DMS53 (cell line): ENCODE data around the gene RSL24D1.
"Not testable (repeated sequence)": the region's sequence is repeated elsewhere in the genome, so short reads cannot be mapped to it uniquely, and the experiment has no call there.

ENCODE experiments used
- DNase-seq: peaks from one replicate; lab custom pipeline; 2025; lab: John Stamatoyannopoulos, UW

RSL24D1 gene

GRCh38 chr15:55204464-55204863, 7.7 kb upstream of the RSL24D1 start:
- peak; percentile 35 for DNase-seq

- no peak for DNase-seq
Observed at GRCh38 chr15:55202206-55202605, 5.5 kb upstream of the RSL24D1 start.

GRCh38 chr15:55198706-55199105, 2.0 kb upstream of the RSL24D1 start:
- DNase-seq: no peak

DNA sequence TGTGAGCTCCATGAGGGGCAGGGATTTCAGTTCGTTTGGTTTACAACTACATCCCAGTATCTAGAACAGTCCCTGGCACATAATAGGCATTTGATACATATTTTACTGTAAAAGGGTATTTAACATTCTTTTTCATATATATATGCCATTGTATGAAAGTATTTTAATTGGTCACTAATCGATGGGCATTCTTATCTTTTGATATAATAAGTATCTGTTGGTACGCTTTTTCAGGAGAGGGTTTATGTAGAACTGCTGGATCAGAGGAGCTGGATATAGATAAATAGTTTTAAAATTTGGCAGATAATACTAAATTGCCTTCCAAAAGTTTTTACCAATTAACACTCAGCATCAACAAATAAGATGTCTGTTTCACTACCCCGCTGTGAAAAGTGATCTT, 978 bp upstream of the RSL24D1 start:
- no peak for DNase-seq

DNA sequence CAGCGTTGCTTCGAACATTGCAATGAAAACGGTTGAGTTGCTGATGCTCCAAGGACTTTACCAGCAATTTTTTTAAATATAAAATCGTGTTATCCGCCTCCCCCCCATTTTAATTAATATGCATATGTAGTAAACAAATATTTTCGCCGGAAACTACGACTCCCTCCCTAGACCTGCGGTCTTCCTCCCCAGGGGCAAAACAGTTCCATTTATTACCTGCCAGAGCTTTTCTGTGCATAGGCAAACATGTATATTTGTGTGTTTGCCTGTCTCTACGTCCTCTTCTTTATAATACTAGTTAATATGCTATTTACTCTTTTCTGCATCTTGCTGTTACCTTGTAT, 593 bp upstream of the RSL24D1 start:
- no peak for DNase-seq

GRCh38 chr15:55195996-55196395, 745 bp downstream of the RSL24D1 start:
- no peak for DNase-seq

DNA sequence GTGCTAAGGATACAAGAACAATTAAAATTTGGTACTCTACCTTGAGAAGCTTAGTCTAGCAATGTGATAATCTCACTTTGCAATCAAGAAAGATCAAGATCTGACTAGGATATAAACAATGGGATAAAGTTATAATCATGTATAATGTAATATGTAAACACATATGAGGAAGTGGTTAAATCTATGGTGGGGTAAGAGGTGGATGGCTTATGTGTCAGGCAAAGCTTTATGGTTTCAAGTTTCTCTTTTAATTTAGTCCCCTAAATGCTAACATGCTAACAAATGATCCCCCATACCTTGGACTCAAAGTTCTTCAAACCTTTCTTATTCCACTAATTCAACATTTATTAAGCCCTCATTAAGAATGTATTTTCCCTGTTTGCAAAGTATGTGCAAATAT, 2.5 kb downstream of the RSL24D1 start:
- DNase-seq: no peak

- DNase-seq: no peak
Observed at GRCh38 chr15:55186331-55186730, 10.4 kb downstream of the RSL24D1 start.

- peak; percentile 29 for DNase-seq
Observed at GRCh38 chr15:55183679-55184078, 13.1 kb downstream of the RSL24D1 start.

DNA sequence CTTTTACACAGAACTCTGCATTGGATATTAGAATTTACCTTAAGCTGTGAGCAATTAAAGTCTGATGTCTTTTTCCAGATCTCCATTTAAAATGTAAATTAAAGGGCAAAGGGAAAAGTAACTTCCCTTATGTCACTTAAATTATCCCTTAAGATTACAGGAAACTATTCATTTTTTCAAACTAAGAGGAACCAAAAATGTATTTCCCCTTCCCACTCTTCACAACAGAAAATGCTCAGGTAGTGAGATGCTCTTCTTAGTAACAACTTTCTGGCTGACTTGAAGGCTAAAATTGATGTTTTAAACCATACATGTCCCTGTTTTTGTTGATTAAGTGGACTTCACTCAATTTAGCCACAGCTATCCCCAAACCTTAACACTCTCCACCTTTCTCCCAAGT, 17.6 kb downstream of the RSL24D1 start:
- no peak for DNase-seq

- no peak for DNase-seq
Observed at GRCh38 chr15:55170361-55170760, 26.4 kb downstream of the RSL24D1 start.

GRCh38 chr15:55168350-55168974, 28.3 kb downstream of the RSL24D1 start:
- peak; percentile 84 for DNase-seq

DNA sequence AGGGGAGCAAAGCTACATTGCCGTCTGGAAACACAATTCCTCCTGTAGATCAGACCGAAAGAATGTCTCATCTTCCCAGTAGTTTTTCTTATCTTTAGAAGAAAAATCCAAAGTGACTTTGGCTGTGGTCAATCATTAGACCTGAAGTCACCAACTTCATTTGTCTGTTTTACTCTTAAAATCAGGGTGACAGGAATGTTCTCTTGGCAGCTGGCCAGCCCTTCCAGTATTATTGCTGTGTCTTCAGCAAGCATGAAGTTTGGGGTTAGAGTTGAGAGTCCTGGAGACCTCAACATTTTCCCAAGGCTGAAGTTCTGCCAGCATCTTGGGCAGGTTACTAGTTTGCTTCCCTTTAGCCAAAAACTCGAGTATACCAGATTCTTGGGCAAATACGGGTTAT, 32.5 kb downstream of the RSL24D1 start:
- DNase-seq: no peak

- peak; percentile 84 for DNase-seq
Observed at GRCh38 chr15:55151631-55152030, 45.1 kb downstream of the RSL24D1 start.

DNA sequence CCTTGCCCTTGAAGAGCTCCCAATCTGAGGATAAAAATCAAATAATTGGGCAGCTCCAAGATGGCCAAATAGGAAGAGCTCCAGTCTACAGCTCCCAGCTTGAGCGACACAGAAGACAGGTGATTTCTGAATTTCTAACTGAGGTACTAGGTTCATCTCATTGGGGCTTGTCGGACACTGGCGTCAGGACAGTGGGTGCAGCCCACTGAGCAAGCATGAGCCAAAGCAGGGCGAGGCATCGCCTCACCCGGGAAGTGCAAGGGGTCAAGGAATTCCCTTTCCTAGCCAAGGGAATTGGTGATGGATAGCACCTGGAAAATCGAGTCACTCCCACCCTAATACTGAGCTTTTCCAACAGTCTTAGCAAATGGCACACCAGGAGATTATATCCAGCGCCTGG, 53.6 kb downstream of the RSL24D1 start:
- not testable (repeated sequence) for DNase-seq

DNA sequence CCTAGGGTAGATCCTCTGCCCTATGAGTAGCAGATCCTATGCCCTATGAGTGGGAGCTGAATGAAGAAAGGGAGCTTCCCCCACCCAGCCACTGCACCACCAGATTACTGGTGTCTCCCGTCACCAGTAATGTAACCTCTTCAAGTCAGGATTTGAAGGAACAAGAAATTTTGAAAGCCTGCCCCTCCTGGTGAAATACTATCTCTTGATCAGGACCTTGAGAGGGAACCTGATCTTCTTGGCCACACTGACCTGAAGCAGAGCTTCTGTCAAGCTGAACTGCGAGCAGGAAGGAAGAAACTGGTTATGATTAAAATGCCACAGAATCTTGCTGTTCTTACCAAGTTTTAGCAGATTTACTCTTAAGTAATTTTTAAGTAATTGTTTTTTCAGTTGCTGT, 62.8 kb downstream of the RSL24D1 start:
- no peak for DNase-seq

DNA sequence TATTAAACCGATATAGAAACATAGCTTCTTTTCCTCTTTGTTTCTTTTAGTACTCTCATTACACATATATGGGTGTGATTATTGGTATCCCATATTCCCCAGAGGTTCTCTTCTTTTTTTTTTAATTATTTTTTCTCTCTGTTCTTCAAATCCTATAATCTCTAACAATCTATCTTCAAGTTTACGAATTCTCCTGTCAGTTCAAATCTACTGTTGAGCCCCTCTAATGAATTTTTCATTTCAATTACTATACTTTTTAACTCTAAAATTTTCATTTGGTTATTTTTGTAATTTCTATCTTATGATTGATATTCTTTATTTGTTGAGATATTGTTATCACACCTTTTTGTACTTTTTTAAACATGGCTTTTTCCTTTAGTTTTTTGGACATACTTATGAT, 64.1 kb downstream of the RSL24D1 start:
- no peak for DNase-seq
